ENCODE measurements around the gene ICE2. TPM values are rescaled to one million over a fixed set of nuclear protein-coding genes. Genes with fewer than 3 reads are reported as not detected.
A peak's percentile ranks its signal among the peaks of the same experiment; 100 is the strongest.

The ICE2 gene
- total and polyA plus RNA-seq, 2 of the 8 experiments (the other 6 are each of a cell fraction or from before 2014, with no cell fraction given) = 40.0 to 87.3 TPM

DNA sequence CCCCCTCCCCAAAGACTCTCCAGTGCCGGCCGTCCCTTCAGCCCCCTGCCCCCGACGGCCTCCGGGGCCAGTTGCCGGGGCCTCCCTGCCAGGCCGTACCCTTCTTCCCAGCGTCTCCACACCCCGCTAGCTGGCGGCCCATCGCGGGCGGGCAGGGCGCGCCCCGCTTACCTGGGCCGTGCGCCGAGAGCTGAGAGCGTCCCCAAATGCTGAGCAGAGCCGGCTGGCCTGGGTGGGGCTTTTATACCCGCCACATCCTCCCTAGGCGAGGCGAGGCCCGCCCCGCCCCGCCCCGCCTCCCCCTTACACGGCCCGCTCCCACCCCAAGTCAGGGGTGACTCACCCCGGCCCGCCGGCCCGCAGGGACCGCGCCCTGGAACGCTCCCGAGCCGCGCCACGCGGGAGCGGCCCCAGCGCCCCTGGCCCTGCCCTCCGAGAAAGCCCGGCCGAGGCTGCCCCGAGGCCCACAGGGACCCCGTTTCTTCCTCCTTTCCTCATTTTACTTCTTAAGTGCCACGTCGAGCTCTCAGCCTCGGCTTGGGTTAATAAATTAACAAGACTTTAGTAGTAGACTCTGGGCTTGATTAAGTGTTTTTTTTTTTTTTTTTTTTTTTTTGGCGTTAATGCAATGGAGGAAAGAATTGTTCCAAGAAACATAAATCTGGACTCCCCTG lies 81.0 kb downstream of the ICE2 start, which contains the start of gene ANXA2 (continued):
- no peak for TF ChIP-seq SP2 (IDR thresholded peaks at IDR 0.05; ENCODE audit: low read length)
- TF ChIP-seq TEAD4 (IDR thresholded peaks at IDR 0.05; ENCODE audit: low read depth, low read length) = no peak
- no peak for TF ChIP-seq E2F6 (IDR thresholded peaks at IDR 0.05)
- no peak for TF ChIP-seq BRCA1 (IDR thresholded peaks at IDR 0.05; ENCODE audit: low read depth, low read length)
- TF ChIP-seq ATF2 (IDR thresholded peaks at IDR 0.05; ENCODE audit: low read length) = no peak
- TF ChIP-seq BACH1 (IDR thresholded peaks at IDR 0.05; ENCODE audit: low read length) = no peak
- no peak for TF ChIP-seq RAD21 (IDR thresholded peaks at IDR 0.05 in 1 of 2, conservative IDR thresholded peaks at IDR 0.05 in 1 of 2; ENCODE audit: low read depth in 2 of 2, low read length in 2 of 2)
- no peak for TF ChIP-seq SIRT6 (IDR thresholded peaks at IDR 0.05; ENCODE audit: low read length)
- 0 out of 2 replicates have a peak, but pooled peaks have one; percentile 36 for TF ChIP-seq CREB1 (IDR thresholded peaks at IDR 0.05)
- no peak for TF ChIP-seq HDAC6 (IDR thresholded peaks at IDR 0.05; ENCODE audit: low read depth, low read length)
- no peak for TF ChIP-seq RFX5 (IDR thresholded peaks at IDR 0.05; ENCODE audit: borderline replicate concordance, low read depth, low read length)
- TF ChIP-seq SAP30 (IDR thresholded peaks at IDR 0.05; ENCODE audit: insufficient read depth, insufficient replicate concordance, low read length) = no peak
- no peak; a peak in 1 of 4 replicates for TF ChIP-seq SIN3A (conservative IDR thresholded peaks at IDR 0.05 in 1 of 2, IDR thresholded peaks at IDR 0.05 in 1 of 2; ENCODE audit: low read depth in 1 of 2, low read length in 2 of 2)
- TF ChIP-seq TAF7 (optimal IDR thresholded peaks at IDR 0.05; ENCODE audit: borderline replicate concordance, low read depth, low read length) = peak; percentile 62
- no peak for TF ChIP-seq NANOG (IDR thresholded peaks at IDR 0.05; ENCODE audit: insufficient read depth, low read depth, low read length, poor library complexity, severe bottlenecking)
- TF ChIP-seq JUN (IDR thresholded peaks at IDR 0.05; ENCODE audit: low read depth, low read length) = no peak
- TF ChIP-seq YY1 (IDR thresholded peaks at IDR 0.05; ENCODE audit: low read depth, low read length) = no peak
- TF ChIP-seq BCL11A (IDR thresholded peaks at IDR 0.05; ENCODE audit: low read depth in 2 of 2, low read length in 2 of 2) = no peak
- TF ChIP-seq MAFK (IDR thresholded peaks at IDR 0.05; ENCODE audit: low read depth, low read length) = no peak
- no peak for TF ChIP-seq TCF12 (IDR thresholded peaks at IDR 0.05; ENCODE audit: low read depth, low read length)
- TF ChIP-seq HDAC2 (IDR thresholded peaks at IDR 0.05; ENCODE audit: borderline replicate concordance in 1 of 2, low read depth in 2 of 2, low read length in 2 of 2) = no peak

Measured in H1 (cell line).